Measurements from ENCODE around the gene RFX5. TPM values are rescaled to one million over a fixed set of nuclear protein-coding genes. Genes with fewer than 3 reads are reported as not detected.

The RFX5 gene
- total RNA-seq, 1 donor from 2014 or later, result 68.9 TPM

DNA sequence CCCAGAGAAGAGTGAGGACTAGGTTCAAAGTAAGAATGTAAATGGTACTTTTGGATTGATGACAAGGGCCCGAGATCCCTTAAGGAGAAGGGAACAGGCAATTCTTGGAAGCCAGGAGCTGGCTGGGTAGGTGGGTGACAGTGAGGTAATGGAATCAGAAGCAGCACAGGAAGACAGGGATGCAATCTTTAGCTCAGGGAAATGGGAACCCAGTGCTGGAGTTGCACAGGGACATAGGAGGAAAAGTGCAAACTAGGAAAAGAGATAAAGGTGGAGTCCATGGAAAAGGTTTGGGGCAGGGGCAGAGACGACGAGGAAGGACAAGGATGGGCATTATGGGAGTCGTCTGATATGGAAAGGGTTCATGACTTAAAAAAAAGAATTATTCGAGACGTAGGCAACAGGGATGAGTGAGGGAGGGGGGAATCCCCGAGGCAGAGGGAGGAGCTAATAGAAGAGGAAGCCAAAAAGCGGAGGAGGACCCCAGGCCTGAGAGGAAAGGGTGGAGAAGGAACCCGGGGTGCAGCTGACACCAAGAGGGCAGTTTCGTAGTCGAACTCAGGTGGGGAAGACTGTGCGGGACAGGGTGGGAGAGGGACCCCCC, 20.3 kb downstream of the RFX5 start:
- Mint-ChIP-seq H3K27me3 (ENCODE audit: low read depth) (no peaks in the 10 kb centered on the region), H3K9me3 (no peaks in the 10 kb centered on the region), H3K4me3 (ENCODE audit: low read depth) (peak overlapping the region; percentile 93), H3K4me1 (ENCODE audit: low read depth) (peaks cover 36% of the 10 kb centered on the region), H3K27ac (peak overlapping the region; percentile 98), H3K36me3 (ENCODE audit: low read depth) (peaks cover 39% of the 10 kb centered on the region)
- DNase-seq (ENCODE audit: low spot score), result no peak
- intact Hi-C loops (cut with micrococcal nuclease), result loop anchor here (1.0 kb wide), 3 partner anchors 14 to 45 kb away; partner anchors contain the start of gene RFX5

DNA sequence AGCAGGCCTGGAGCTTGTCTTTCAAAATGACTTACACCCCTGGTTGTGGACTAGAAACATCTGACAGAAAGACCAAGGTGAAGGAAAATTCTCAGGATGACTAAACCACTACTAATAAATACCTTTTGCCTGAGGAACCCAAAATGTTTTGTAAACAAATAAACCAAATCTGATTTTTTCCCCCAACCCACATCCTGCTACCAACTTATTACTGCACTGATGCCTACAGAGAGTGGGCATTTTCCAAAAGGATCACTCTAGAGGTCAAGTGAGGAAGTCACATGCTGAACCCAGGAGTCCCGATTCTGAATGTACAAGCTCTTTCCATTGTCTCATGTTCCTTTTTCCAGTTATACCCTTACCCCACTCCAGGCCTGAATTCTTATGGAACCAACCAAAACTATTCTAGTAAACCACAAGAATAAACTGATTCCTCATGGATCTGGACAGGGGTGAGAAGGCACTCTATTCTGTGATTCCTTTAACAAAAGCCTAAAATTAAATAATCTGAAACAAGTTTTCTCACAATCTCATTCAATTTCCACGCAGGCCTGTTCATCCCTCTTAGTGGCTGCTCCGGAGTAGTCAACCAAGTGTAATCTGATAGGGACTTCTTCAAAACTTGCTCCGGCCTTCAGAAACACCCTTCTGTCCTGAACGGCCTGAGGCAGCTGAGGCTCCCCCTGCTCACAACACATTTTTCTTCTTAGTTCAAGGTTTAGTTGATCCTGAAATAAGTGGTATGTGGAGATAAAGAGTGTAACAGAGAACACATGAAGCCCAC, 21.2 kb downstream of the RFX5 start:
- intact Hi-C loops (cut with micrococcal nuclease), result no loop called here
- Mint-ChIP-seq H3K27me3 (ENCODE audit: low read depth) (no peaks in the 10 kb centered on the region), H3K9me3 (no peaks in the 10 kb centered on the region), H3K4me1 (ENCODE audit: low read depth) (peaks cover 39% of the 10 kb centered on the region), H3K27ac (peak overlapping the region; percentile 98), H3K36me3 (ENCODE audit: low read depth) (peaks cover 42% of the 10 kb centered on the region), H3K4me3 (ENCODE audit: low read depth) (peak overlapping the region; percentile 93)
- DNase-seq (ENCODE audit: low spot score), result no peak

DNA sequence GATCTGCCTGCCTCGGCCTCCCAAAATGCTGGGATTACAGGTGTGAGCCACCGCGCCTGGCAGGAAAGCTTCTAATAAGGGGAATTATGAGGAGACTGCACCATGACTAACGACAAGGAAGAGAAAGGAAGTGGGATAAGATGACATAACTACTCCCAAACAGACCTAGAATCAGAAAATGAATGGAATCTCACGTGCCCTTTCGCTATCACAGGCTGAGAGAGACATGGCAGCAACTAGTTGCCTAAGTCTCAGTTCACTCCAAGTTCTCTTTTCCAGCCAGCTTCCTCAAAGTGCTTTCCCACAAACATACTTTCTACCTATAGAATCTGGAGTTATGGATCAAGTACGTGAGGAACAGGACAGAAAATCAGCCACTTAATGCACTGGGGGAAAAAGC, 21.8 kb downstream of the RFX5 start:
- Mint-ChIP-seq H3K36me3 (ENCODE audit: low read depth) (peaks cover 48% of the 10 kb centered on the region), H3K27ac (peak overlapping the region; percentile 98), H3K27me3 (ENCODE audit: low read depth) (no peaks in the 10 kb centered on the region), H3K9me3 (no peaks in the 10 kb centered on the region), H3K4me3 (ENCODE audit: low read depth) (peak overlapping the region; percentile 30), H3K4me1 (ENCODE audit: low read depth) (peaks cover 41% of the 10 kb centered on the region)
- intact Hi-C loops (cut with micrococcal nuclease), result no loop called here
- no peak for DNase-seq (ENCODE audit: low spot score)

DNA sequence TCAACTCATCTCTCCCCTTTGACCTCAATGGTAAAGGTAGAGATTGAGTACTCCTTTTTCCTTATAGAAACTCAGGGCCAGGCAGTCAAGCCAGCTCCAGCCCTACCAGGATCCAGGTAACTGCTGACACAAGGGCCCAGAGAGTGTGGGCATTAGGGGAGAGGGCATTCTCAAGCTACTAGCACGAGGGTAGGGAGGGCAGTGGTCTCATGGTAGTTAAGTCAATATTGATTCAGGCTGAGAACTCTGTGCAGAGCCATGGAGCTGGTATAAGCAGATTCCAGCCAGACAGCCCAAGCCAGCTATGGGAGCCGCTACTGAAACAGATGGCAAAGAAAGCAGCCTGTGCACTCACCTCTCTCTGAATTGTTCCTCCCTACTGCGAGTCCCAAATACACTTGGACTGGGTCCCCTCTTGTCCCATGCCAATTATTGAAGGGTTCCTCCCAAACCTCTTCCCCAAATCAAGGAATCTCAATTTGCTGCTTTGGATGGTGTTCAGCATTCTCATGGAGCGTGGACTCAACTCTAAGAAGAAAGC, 22.6 kb downstream of the RFX5 start:
- no peaks in the 10 kb centered on the region for H3K9me3 Mint-ChIP-seq
- H3K4me3 Mint-ChIP-seq (ENCODE audit: low read depth), result no peak overlapping the region
- no peaks in the 10 kb centered on the region for H3K27me3 Mint-ChIP-seq (ENCODE audit: low read depth)
- DNase-seq (ENCODE audit: low spot score), result no peak
- intact Hi-C loops (cut with micrococcal nuclease), result no loop called here
- H3K27ac Mint-ChIP-seq, result no peak overlapping the region
- peaks cover 41% of the 10 kb centered on the region for H3K4me1 Mint-ChIP-seq (ENCODE audit: low read depth)
- H3K36me3 Mint-ChIP-seq (ENCODE audit: low read depth), result peaks cover 52% of the 10 kb centered on the region

DNA sequence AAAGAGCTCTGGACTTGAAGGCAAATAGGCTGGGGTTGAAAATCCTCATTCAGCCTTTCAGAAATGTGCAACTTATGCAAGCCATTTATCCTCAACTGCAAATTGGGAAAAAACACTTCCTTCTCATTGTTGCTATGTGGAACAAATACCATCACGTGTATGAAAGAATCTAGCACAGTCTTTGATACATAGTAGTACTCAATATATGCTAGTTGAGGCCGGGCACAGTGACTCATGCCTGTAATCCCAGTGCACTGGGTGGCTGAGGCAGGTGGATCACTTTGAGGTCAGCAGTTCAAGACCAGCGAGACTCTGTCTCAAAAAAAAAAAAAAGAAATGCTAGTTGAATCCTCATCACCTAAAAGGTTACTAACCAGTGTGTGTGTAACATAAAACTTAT, 28.1 kb downstream of the RFX5 start:
- H3K4me1 Mint-ChIP-seq (ENCODE audit: low read depth), result peaks cover 13% of the 10 kb centered on the region
- H3K36me3 Mint-ChIP-seq (ENCODE audit: low read depth), result peaks cover 63% of the 10 kb centered on the region
- no peaks in the 10 kb centered on the region for H3K27me3 Mint-ChIP-seq (ENCODE audit: low read depth)
- intact Hi-C loops (cut with micrococcal nuclease), result no loop called here
- DNase-seq (ENCODE audit: low spot score), result no peak
- no peaks in the 10 kb centered on the region for H3K9me3 Mint-ChIP-seq
- H3K27ac Mint-ChIP-seq, result no peak overlapping the region
- H3K4me3 Mint-ChIP-seq (ENCODE audit: low read depth), result no peak overlapping the region

DNA sequence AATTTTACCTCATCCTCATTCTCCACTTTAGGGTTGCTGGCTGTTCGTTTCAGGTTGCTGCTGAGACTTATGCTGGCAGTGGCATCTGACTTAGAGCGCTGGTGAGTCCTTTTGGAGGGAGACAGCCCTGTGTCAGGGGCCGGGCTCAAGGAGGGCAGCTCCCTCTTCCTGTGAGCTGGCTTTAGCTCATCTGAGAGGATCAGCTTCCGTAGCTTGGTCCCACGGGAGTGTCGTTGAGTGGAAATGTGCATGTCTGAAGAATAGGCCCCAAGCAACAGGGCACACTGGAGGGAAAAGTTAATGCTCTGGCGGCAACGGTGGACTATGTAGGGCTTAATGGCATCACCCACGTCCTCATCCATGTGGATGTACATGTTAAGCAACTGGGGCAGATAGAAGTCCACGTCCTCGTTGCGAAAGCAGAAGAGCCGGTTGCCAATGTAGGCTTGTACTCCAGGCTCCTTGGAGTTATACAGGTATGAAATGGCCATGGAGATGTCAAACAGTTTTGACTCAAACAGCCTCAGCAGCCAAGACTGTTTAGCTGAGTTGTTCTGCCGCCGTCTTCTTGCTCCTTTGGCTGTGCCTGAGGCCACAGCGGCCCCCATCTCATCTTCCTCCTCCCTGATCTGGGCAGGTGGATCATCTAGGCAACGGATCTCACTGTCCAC, 31.4 kb downstream of the RFX5 start:
- Mint-ChIP-seq H3K9me3 (no peaks in the 10 kb centered on the region), H3K27me3 (ENCODE audit: low read depth) (no peaks in the 10 kb centered on the region), H3K27ac (no peak overlapping the region), H3K4me3 (ENCODE audit: low read depth) (no peak overlapping the region), H3K4me1 (ENCODE audit: low read depth) (peaks cover 23% of the 10 kb centered on the region), H3K36me3 (ENCODE audit: low read depth) (peaks cover 67% of the 10 kb centered on the region)
- intact Hi-C loops (cut with micrococcal nuclease), result no loop called here
- DNase-seq (ENCODE audit: low spot score), result no peak

DNA sequence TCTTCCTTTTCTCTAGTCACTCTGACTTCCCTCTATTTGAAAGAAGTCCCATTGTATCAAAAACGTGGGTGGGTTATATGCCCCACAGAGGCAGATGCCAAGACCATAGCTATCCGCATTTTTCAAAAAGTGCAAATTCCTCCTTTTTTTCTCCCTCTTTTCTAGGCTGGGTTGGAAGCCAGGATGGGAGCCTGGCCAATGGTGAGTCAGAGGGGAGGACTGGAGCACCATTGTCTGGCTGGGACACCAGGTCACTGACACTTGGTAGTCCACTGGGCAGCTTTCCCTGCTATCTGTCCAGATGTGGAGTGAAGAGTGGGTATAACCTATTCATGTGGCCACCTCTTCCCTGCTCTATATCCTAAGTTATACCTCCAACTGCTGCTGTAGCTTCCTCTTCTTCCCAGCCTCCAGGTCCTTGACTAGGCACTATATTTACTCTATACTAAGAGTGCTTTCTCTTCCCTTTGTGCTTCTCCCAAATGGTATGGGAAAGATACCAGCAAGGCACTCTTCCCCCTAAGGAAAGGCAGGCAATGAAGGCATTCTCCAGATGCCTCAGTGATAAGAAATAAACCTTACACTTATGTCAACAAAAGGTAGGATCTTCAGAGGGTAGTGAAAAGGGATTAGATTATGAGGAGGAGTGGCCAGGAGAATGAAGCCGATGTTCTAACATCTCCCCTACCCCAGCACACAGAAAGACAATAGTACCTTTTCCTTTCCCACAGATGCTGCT, 32.7 kb downstream of the RFX5 start:
- no peaks in the 10 kb centered on the region for H3K27me3 Mint-ChIP-seq (ENCODE audit: low read depth)
- peaks cover 64% of the 10 kb centered on the region for H3K36me3 Mint-ChIP-seq (ENCODE audit: low read depth)
- intact Hi-C loops (cut with micrococcal nuclease), result no loop called here
- no peak overlapping the region for H3K4me3 Mint-ChIP-seq (ENCODE audit: low read depth)
- H3K9me3 Mint-ChIP-seq, result no peaks in the 10 kb centered on the region
- H3K4me1 Mint-ChIP-seq (ENCODE audit: low read depth), result peaks cover 21% of the 10 kb centered on the region
- DNase-seq (ENCODE audit: low spot score), result no peak
- peak overlapping the region; percentile 50 for H3K27ac Mint-ChIP-seq

DNA sequence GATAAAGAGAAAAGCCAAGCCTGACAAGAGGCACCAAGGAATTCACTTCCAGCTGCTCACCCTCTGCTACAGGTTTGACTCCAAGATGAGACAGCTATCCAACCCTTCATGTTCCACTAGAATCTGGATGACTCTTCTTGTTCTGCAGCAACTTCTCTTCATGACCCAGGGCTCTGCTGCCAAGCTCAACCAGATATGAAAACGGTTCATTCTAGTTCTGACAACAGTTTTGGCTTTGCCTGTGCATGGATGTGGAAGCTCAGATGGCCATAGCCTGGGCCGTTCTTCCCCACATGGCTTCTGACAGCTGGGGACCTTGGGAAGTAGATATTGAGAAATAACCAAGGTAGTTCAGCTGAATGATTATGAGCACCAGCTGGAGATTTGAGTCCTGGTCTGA, 33.6 kb downstream of the RFX5 start:
- Mint-ChIP-seq H3K4me3 (ENCODE audit: low read depth) (no peak overlapping the region), H3K9me3 (no peaks in the 10 kb centered on the region), H3K27ac (no peak overlapping the region), H3K4me1 (ENCODE audit: low read depth) (peaks cover 21% of the 10 kb centered on the region), H3K27me3 (ENCODE audit: low read depth) (no peaks in the 10 kb centered on the region), H3K36me3 (ENCODE audit: low read depth) (peaks cover 66% of the 10 kb centered on the region)
- intact Hi-C loops (cut with micrococcal nuclease), result no loop called here
- DNase-seq (ENCODE audit: low spot score), result no peak

DNA sequence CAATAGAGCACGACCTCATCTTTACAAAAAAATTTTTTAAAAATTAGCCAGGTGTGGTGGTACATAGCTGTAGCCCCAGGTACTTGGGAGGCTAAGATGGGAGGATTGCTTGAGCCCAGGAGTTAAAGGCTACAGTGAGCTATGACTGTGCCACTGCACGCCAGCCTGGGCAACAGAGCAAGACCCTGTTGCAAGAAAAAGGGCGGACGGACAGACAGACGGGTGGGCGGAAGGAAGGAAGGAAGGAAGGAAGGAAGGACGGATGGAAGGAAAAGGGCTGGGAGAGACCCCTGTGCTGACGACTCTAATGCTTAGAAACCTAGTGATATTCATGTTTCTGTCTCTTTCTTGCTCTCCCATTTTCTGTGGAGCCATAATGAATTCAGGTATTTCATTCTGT, 34.2 kb downstream of the RFX5 start:
- H3K4me3 Mint-ChIP-seq (ENCODE audit: low read depth), result no peak overlapping the region
- H3K4me1 Mint-ChIP-seq (ENCODE audit: low read depth), result peaks cover 21% of the 10 kb centered on the region
- no peak for DNase-seq (ENCODE audit: low spot score)
- peaks cover 73% of the 10 kb centered on the region for H3K36me3 Mint-ChIP-seq (ENCODE audit: low read depth)
- no peaks in the 10 kb centered on the region for H3K9me3 Mint-ChIP-seq
- peak overlapping the region; percentile 26 for H3K27ac Mint-ChIP-seq
- intact Hi-C loops (cut with micrococcal nuclease), result loop anchor here (1.0 kb wide), 1 partner anchor 14 kb away; the partner anchor contains the start of gene PI4KB
- H3K27me3 Mint-ChIP-seq (ENCODE audit: low read depth), result no peaks in the 10 kb centered on the region

DNA sequence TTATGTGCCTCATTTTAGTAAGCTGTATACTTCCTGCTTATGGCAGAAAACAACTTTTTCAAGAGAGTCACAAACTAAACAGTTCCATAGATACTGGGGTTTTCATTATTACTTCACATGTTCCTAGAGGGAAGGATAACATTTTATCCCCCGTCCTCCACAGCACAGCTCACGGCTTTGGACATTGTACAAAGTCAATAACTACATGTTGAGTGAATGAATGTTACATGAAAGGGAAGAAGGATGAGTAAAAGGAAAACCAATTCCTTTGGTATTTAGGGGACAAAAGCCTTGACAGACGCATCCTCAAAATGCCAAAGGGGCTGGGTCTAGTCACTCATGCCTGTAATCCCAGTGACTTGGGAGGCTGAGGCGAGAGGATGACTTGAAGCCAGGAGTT, 34.6 kb downstream of the RFX5 start:
- Mint-ChIP-seq H3K4me3 (ENCODE audit: low read depth) (no peak overlapping the region), H3K4me1 (ENCODE audit: low read depth) (peaks cover 21% of the 10 kb centered on the region), H3K36me3 (ENCODE audit: low read depth) (peaks cover 72% of the 10 kb centered on the region), H3K27ac (peak overlapping the region; percentile 97), H3K27me3 (ENCODE audit: low read depth) (no peaks in the 10 kb centered on the region), H3K9me3 (no peaks in the 10 kb centered on the region)
- DNase-seq (ENCODE audit: low spot score), result no peak
- intact Hi-C loops (cut with micrococcal nuclease), result loop anchor here (1.0 kb wide), 1 partner anchor 15 kb away; the partner anchor contains the start of gene PI4KB

DNA sequence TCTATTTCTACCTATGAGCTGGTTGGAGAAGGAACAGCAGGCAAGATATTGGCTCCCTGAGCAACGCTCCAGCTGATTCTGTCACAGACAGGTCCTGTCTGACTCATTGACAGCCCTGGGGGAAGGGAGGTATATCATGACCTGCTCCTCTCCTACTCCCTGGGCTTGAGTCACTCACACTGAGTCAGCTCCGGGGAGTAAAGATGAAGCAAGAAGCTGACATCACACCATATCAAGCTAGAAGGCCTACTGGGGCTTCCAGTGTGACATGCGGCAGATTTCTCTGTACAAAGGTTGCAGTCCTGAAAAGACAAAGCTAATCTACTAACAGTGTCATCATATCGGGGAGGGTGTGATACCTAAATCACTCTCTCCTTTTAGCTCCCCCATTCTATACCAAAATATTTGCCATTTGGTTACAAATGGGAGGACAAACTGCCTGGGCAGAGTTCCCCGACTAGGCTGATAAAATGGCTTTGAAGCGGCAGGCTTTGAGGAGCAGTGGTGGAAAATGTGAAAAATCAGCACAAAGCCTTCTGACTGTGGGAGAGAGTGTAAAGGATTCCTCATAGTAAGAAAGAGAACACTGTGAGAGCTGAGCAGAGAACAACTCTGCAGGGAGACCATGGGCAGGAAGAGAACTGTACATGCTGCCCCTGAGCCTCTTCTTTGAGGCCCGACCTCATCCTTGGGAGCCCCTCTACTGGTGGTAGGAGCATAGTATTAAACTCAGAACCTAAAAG, 35.3 kb downstream of the RFX5 start:
- Mint-ChIP-seq H3K27ac (peak overlapping the region; percentile 97), H3K36me3 (ENCODE audit: low read depth) (peaks cover 77% of the 10 kb centered on the region), H3K4me1 (ENCODE audit: low read depth) (peaks cover 21% of the 10 kb centered on the region), H3K4me3 (ENCODE audit: low read depth) (no peak overlapping the region), H3K27me3 (ENCODE audit: low read depth) (no peaks in the 10 kb centered on the region), H3K9me3 (no peaks in the 10 kb centered on the region)
- DNase-seq (ENCODE audit: low spot score), result peak; percentile 37
- intact Hi-C loops (cut with micrococcal nuclease), result loop anchor here (1.0 to 2.0 kb wide), 2 partner anchors 16 to 35 kb away; partner anchors contain the start of genes PI4KB and RFX5

DNA sequence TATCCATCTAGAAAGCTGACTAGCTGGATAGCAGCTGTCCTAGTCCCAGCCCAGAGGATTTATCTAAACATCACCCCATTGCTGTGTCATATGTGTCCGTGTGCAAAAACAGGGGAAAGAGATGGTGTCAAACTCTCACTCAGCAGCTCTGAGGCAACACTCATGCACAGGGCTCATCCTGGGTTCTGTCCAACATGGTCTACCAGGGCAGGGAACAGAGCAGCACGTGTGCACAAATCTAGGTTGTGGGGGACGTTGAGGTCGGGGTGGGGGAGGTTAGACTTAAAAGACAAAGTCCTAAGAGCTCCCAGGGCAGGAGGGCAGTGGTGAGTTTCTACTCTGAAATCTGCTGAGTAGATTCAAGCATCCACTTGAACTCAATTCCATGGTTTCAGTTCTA, 36.0 kb downstream of the RFX5 start:
- Mint-ChIP-seq H3K36me3 (ENCODE audit: low read depth) (peaks cover 79% of the 10 kb centered on the region), H3K4me1 (ENCODE audit: low read depth) (peaks cover 21% of the 10 kb centered on the region), H3K9me3 (no peaks in the 10 kb centered on the region), H3K27me3 (ENCODE audit: low read depth) (no peaks in the 10 kb centered on the region), H3K27ac (no peak overlapping the region), H3K4me3 (ENCODE audit: low read depth) (no peak overlapping the region)
- intact Hi-C loops (cut with micrococcal nuclease), result loop anchor here (2.0 kb wide), 1 partner anchor 36 kb away; the partner anchor contains the start of gene RFX5
- DNase-seq (ENCODE audit: low spot score), result no peak
